AG04449 (cell line): ENCODE results near the gene SLBP.

ENCODE experiments used
- CTCF ChIA-PET: fragments of 350-600 bp; formaldehyde crosslinking; extraction: SDS; loops from one replicate; lab custom pipeline; 2021; ENCODE audit warnings: antibody characterized with exemption; lab: Yijun Ruan, JAX
- POLR2A ChIA-PET: fragments of 400-600, 350-600 bp; formaldehyde crosslinking; extraction: SDS; loops from one replicate; lab custom pipeline; 2020; ENCODE audit warnings: antibody characterized with exemption, inconsistent platforms; lab: Yijun Ruan, JAX
- DNase-seq: peaks from one replicate; pipeline ENCODE4 v3.0.0-alpha.2; 2010; ENCODE audit warnings: low read depth, low spot score
- H3K4me3 ChIP-seq: 2 replicates; pipeline ENCODE4 v1.5.1; 2011; ENCODE audit warnings: low read depth, mild to moderate bottlenecking, control low read depth, low read length
- TF ChIP-seq, protein P1 (sequence below): IDR thresholded peaks from one replicate; pipeline ENCODE4 v1.5.1; 2011; ENCODE audit warnings: mild to moderate bottlenecking, moderate library complexity, low read length, control low read depth, inconsistent platforms; ENCODE audit not compliant: insufficient read depth; ENCODE audit errors: missing control alignments

SLBP gene

GRCh38 chr4:1685235-1686150 is 26.6 kb downstream of the SLBP start:
- H3K4me3 ChIP-seq, result no peak overlapping the region
- CTCF ChIA-PET, result interaction anchor here (1.5 kb wide), 1 partner anchor 8 kb away, joined by 4 read pairs; no protein-coding TSS in a partner anchor

GRCh38 chr4:1684506-1685234 is 27.4 kb downstream of the SLBP start:
- TF ChIP-seq, protein P1, sequence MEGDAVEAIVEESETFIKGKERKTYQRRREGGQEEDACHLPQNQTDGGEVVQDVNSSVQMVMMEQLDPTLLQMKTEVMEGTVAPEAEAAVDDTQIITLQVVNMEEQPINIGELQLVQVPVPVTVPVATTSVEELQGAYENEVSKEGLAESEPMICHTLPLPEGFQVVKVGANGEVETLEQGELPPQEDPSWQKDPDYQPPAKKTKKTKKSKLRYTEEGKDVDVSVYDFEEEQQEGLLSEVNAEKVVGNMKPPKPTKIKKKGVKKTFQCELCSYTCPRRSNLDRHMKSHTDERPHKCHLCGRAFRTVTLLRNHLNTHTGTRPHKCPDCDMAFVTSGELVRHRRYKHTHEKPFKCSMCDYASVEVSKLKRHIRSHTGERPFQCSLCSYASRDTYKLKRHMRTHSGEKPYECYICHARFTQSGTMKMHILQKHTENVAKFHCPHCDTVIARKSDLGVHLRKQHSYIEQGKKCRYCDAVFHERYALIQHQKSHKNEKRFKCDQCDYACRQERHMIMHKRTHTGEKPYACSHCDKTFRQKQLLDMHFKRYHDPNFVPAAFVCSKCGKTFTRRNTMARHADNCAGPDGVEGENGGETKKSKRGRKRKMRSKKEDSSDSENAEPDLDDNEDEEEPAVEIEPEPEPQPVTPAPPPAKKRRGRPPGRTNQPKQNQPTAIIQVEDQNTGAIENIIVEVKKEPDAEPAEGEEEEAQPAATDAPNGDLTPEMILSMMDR, result no peak
- H3K4me3 ChIP-seq, result peak overlapping the region; percentile 61
- DNase-seq, result no peak
- ChIA-PET CTCF (interaction anchor here (1.0 to 2.8 kb wide), 3 partner anchors 8 to 83 kb away, joined by 3 to 22 read pairs (median 4); no protein-coding TSS in a partner anchor), POLR2A (no interaction called here)

More at GRCh38 chr4:1685235-1686150, 26.6 kb downstream of the SLBP start:
- TF ChIP-seq, protein P1, result no peak
- DNase-seq, result no peak
- POLR2A ChIA-PET, result interaction anchor here (1.5 kb wide), 1 partner anchor 27 kb away, joined by 4 read pairs; the partner anchor contains the start of gene SLBP

GRCh38 chr4:1683736-1684505 is 28.2 kb downstream of the SLBP start, which contains the start of gene FAM53A:
TSS of gene FAM53A (minus strand) at chr4:1684313. CDS start at chr4:1668741, 15,572 bp downstream.
- no peak for DNase-seq
- CTCF ChIA-PET, result interaction anchor here (1.0 to 2.8 kb wide), 2 partner anchors 8 to 84 kb away, joined by 3 to 22 read pairs; no protein-coding TSS in a partner anchor
- POLR2A ChIA-PET, result no interaction called here
- TF ChIP-seq, protein P1, result no peak
- peak within 1 kb of the TSS; percentile 65 for H3K4me3 ChIP-seq

- CTCF ChIA-PET, result interaction anchor here (0.6 to 2.8 kb wide), 3 partner anchors 9 to 436 kb away, joined by 3 to 22 read pairs (median 3); no protein-coding TSS in a partner anchor
- DNase-seq, result peak; percentile 59
- H3K4me3 ChIP-seq, result peak overlapping the region; percentile 65
Observed at GRCh38 chr4:1683261-1683735, 28.8 kb downstream of the SLBP start.

GRCh38 chr4:1682860-1683259 is 29.3 kb downstream of the SLBP start:
- ChIA-PET CTCF (interaction anchor here (0.6 to 2.8 kb wide), 2 partner anchors 9 to 435 kb away, joined by 3 to 22 read pairs; no protein-coding TSS in a partner anchor), POLR2A (no interaction called here)
- DNase-seq, result no peak
- H3K4me3 ChIP-seq, result peak overlapping the region; percentile 65
- TF ChIP-seq, protein P1, result no peak

More at GRCh38 chr4:1683261-1683735, 28.8 kb downstream of the SLBP start:
- TF ChIP-seq, protein P1, result no peak
- POLR2A ChIA-PET, result no interaction called here
